Stimulated activated CD4-positive, alpha-beta T cell treated with anti-CD3 and anti-CD28 coated beads, TNF-alpha, amount 100 ng/mL, for 48 hours (primary cell): ENCODE data around the gene RTN3.
"Not testable (repeated sequence)": the region's sequence is repeated elsewhere in the genome, so short reads cannot be mapped to it uniquely, and the experiment has no call there.

Source experiments
- DNase-seq, 3 donors: peaks; one replicate each; pipeline ENCODE4 v3.0.0-alpha.2; 2020; ENCODE audit warnings: low read depth in 3 of 3

Gene RTN3, protein sequence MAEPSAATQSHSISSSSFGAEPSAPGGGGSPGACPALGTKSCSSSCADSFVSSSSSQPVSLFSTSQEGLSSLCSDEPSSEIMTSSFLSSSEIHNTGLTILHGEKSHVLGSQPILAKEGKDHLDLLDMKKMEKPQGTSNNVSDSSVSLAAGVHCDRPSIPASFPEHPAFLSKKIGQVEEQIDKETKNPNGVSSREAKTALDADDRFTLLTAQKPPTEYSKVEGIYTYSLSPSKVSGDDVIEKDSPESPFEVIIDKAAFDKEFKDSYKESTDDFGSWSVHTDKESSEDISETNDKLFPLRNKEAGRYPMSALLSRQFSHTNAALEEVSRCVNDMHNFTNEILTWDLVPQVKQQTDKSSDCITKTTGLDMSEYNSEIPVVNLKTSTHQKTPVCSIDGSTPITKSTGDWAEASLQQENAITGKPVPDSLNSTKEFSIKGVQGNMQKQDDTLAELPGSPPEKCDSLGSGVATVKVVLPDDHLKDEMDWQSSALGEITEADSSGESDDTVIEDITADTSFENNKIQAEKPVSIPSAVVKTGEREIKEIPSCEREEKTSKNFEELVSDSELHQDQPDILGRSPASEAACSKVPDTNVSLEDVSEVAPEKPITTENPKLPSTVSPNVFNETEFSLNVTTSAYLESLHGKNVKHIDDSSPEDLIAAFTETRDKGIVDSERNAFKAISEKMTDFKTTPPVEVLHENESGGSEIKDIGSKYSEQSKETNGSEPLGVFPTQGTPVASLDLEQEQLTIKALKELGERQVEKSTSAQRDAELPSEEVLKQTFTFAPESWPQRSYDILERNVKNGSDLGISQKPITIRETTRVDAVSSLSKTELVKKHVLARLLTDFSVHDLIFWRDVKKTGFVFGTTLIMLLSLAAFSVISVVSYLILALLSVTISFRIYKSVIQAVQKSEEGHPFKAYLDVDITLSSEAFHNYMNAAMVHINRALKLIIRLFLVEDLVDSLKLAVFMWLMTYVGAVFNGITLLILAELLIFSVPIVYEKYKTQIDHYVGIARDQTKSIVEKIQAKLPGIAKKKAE

GRCh38 chr11:63681321-63682065 is at the start of gene RTN3:
RTN3 (plus strand) TSS chr11:63681500; CDS start chr11:63681637, 137 bp downstream.
- peak; percentile 95 to 97 (median 97) for DNase-seq

GRCh38 chr11:63635762-63636465 is 45.4 kb upstream of the RTN3 start:
- peak; percentile 18 to 57 (median 38) for DNase-seq

DNA sequence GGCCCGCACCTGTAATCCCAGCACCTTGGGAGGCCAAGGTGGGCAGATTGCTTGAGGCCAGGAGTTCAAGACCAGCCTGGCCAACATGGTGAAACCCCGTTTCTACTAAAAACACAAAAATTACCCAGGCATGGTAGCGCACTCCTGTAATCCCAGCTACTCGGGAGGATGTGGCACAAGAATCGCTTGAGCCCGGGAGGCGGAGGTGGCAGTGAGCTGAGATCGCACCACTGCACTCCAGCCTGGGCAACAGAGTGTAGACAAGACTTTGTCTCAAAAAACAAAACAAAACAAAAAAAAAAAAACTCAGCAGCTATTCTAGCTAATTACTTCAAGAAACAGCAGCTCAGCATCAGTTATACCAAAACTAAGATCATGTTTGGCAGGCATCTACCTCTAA is 42.9 kb upstream of the RTN3 start:
- not testable (repeated sequence) for DNase-seq

DNA sequence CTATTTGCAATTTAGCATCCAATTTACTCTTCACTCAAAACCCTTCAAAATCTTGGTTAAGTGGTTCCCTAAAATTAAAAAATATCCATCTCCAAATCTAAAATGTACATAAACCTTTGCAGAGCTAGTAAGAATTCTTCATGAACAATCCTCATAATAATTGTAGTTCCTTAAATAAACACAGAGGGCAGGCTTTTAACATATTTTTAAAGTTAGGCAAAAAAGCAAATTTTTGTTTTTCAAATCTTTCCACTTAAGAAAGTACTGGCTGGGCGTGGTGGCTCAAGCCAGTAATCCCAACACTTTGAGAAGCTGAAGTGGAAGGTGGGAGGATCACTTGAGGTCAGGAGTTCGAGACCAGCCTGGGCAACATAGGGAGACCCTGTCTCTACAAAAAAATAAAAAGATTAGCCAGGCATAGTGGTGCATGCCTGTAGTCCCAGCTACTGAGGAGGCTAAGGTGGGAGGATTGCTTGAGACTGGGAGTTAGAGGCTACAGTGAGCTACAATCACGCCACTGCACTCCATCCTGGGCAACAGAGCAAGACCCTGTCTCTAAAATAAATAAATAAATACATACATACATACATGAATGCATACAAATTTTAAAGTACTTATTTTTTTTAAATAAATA is 42.0 kb upstream of the RTN3 start:
- no peak for DNase-seq

- no peak for DNase-seq
Observed at GRCh38 chr11:63641727-63642126, 39.6 kb upstream of the RTN3 start.

GRCh38 chr11:63643205-63643604 is 38.1 kb upstream of the RTN3 start:
- no peak for DNase-seq

DNA sequence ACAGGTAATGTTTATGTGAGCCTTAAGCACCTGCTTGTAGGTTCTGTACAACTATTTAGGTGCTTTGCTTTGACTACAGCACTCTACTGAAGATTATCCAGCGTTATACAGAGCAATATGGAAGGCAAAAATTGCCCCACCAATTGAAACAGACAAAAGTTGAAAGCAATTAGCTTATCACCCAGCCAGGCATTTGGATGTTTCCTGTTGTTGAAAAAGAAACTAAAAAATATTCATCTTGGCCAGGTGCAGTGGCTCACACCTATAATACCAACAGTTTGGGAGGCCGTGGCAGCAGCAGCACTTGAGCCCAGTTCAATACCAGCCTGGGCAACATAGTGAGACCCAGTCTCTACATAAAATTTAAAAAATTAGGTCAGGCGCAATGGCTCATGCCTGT is 28.6 kb upstream of the RTN3 start:
- DNase-seq: no peak

- DNase-seq: no peak
Observed at GRCh38 chr11:63660972-63661371, 20.3 kb upstream of the RTN3 start.

- no peak for DNase-seq
Observed at GRCh38 chr11:63663809-63664208, 17.5 kb upstream of the RTN3 start.

DNA sequence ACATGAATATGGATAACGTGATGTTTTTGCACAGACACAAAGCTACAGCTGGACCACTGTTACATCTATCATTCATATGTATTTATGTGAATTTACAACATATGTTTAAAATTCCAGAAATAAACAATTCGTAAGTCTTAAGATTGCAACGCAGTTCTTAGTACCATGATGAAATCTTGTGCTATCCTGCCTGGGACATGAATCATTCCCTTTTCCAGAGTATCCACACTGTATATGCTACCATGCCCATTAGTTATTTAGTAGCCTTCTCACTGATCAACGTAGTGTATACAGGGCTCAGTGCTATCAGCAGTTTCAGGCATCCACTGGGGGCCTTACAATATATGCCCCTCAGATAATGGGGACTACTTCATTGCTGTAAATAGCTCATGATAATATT is 14.4 kb upstream of the RTN3 start:
- no peak for DNase-seq

DNA sequence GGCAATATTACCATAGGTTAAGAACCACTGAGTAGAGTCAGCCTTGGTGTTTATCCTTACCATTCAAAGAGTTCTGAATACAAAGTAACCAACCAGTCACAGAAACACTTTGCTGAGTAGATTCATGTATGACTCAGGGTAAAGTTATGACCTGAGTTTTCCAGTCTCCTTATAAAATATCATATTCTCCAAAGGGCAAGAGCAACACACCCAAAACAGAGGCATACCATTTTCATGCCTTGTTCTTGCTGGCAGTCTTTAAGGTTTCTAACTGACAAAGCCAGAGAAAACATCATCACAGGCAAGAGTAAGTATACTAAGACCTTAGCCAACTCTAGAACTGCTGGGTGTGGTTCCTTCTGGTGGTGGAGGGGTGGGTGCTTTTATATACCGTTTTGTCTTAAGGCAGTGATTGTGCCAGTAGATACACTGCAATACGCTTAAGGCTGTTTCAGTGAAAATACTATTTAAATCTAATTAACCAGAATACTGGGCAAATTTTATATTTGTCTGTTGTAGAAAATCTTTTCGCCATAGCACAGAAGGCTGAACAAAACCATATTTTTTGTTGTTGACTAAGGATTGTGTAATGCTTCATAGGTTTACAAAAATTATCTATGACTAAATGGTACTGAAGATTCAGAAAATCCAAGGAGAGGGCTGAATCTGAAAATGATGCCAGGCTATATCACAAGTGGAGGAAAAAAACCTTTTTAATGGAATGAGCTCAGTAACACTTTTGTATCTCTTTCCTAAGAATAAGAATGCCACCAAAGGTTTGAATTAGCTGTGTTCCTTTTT is 13.1 kb upstream of the RTN3 start:
- DNase-seq: no peak

DNA sequence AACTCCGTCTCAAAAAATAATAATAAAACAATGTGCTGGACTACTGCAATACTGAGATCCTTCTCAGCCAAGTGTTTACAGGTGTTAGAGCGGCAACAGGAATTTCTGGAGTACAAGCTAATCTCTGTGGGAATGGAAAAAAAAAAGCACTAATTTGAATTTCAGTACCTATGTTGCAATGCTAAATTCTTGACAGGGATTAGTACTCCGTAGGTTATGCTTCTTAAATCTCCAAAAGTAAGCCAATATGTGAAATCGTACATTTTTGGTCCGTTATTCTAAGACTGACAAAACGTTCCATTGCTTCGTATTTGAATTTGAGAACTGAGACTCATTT is 11.2 kb upstream of the RTN3 start:
- DNase-seq: no peak

DNA sequence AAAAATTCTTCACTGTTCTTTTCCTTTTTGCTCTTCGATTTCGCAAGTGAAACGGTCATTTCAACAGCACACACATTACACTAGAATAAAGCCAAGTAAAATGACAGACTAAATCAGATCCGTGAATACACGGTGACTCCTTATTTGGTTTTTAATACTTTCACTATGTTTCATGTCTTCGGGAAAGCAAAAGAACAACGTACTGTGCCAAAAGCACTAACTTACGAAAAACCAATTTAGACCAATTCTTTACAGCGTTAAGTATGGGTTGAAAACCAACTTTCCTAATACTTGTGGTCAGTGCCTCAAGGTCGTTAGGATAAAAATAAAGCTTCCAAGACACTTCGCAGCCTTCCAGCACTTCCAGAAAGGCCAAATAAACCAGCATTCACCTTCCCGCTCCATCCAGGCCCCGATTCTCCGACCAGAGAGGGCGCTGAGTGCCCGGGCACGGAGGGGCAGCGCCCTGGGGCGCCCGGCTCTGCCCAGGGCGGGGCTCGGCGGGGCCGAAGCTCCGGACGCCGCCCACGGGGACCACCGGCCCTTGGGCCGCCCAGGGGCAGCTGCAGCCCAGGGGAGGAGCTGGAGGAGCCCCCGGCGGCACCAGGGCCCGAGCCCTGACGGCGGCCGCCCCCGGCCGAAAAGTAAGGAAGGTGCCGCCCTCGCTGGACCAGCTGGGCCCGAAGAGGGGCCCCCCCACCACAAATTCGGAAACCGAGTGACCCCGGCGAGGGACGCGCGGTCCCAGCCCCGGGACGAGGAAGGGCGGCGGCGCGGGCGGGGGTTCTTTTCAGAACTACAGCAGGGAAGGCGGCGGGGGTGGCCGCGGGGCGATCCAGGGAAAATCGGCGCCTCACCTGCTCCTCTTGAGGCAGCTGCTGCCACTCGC is 10.6 kb upstream of the RTN3 start:
- peak in 1 of 3 donors; percentile 7 for DNase-seq

GRCh38 chr11:63671322-63672155 is 9.8 kb upstream of the RTN3 start, which contains the start of gene ATL3:
ATL3 (minus strand) TSS chr11:63671376; CDS start chr11:63671335, 41 bp downstream.
- DNase-seq: peak; percentile 89 to 93 (median 90)

GRCh38 chr11:63672156-63672463 is 9.2 kb upstream of the RTN3 start:
- DNase-seq: no peak

DNA sequence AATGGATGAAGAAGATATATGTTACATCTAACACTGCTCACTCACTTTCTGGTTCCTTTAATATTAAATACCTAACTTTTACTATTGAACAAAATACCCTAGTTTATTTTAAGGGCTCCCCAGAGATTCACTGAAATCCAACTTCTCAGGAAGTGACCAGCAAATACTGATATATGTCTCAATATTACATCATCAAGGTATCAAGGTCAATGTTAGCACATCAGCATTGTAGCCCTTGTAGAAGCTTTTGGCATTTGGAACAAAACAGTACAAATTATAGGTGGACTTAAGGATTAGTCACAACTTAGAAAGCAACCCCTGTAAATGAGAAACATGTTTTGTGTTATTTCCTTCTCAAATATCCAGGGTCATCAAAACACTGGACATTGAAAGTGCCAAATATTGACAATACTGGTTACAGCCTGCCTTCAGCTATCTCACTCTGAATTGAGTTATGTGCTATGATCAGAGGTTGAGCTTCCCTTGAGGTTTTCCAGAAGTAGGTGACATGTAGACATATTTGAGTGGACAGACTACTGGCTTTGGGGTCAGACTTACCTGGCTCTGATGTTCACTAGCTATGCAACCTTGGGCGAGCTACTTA is 8.3 kb upstream of the RTN3 start:
- no peak for DNase-seq

DNA sequence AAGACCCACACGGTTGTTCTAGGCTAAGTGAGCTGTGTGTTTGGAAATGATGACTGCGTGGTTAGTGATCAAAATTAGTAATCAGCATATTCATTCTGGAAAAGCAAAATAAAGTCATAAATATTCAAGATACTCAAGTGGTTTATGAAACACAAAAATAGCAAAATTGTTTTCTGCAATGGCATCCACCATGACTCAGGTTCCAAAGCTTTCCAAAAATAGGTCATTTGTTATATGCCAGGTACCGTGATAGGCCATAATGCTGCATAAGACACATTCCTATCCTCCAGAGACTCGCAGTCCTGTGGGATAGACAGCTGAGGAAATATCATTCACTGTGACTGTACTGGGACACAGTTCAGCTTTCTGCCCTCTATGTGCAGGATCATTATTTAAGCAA is 7.7 kb upstream of the RTN3 start:
- no peak for DNase-seq
